DMS153 treated with DMSO at 0.1 percent for 48 hours (cell line): ENCODE data around the gene MYT1.

Source experiments
- DNase-seq: peaks from one replicate; lab custom pipeline; 2025; ENCODE audit not compliant: unreplicated experiment; lab: John Stamatoyannopoulos, UW

Gene MYT1

GRCh38 chr20:64153861-64154589, 10.2 kb upstream of the MYT1 start:
- DNase-seq = no peak

GRCh38 chr20:64154590-64155257, 9.5 kb upstream of the MYT1 start:
- DNase-seq = no peak

- DNase-seq = no peak
These were observed 8.8 kb upstream of the MYT1 start for GRCh38 chr20:64155258-64156135.

- DNase-seq = peak; percentile 76
These were observed 7.9 kb upstream of the MYT1 start for GRCh38 chr20:64156136-64156885.

GRCh38 chr20:64156886-64157875, 7.1 kb upstream of the MYT1 start:
- no peak for DNase-seq

GRCh38 chr20:64157878-64158277, 6.4 kb upstream of the MYT1 start:
- no peak for DNase-seq

- DNase-seq = no peak
These were observed 5.6 kb upstream of the MYT1 start for GRCh38 chr20:64158346-64159285.

GRCh38 chr20:64159286-64159680, 5.0 kb upstream of the MYT1 start:
- no peak for DNase-seq

- DNase-seq = no peak
These were observed 4.5 kb upstream of the MYT1 start for GRCh38 chr20:64159711-64160110.

GRCh38 chr20:64160118-64160517, 4.1 kb upstream of the MYT1 start:
- no peak for DNase-seq

GRCh38 chr20:64160526-64161355, 3.5 kb upstream of the MYT1 start:
- DNase-seq = peak; percentile 57

- no peak for DNase-seq
These were observed 2.7 kb upstream of the MYT1 start for GRCh38 chr20:64161356-64162238.

- no peak for DNase-seq
These were observed 1.9 kb upstream of the MYT1 start for GRCh38 chr20:64162239-64162910.

- DNase-seq = no peak
These were observed 503 bp upstream of the MYT1 start for GRCh38 chr20:64163776-64164122.

- no peak for DNase-seq
These were observed 1.8 kb downstream of the MYT1 start for GRCh38 chr20:64165866-64166600.
